HG02798 (cell line): ENCODE data around the gene MACROD2.
"Not testable (repeated sequence)": the region's sequence is repeated elsewhere in the genome, so short reads cannot be mapped to it uniquely, and the experiment has no call there.

Experiments used
- ATAC-seq: cut with Tn5 transposase; IDR thresholded peaks from one replicate; pipeline ENCODE4 v1.9.1; 2021; ENCODE audit warnings: mild to moderate bottlenecking; ENCODE audit not compliant: unreplicated experiment, poor library complexity

The MACROD2 gene

GRCh38 chr20:13995086-13995665 is at the start of gene MACROD2:
Gene MACROD2 (plus strand): TSS chr20:13995516.
- ATAC-seq, result no peak

GRCh38 chr20:13947719-13948118 is 47.6 kb upstream of the MACROD2 start:
- ATAC-seq, result no peak

- ATAC-seq, result no peak
Observed at GRCh38 chr20:13953227-13953626, 42.1 kb upstream of the MACROD2 start.

- no peak for ATAC-seq
Observed at GRCh38 chr20:13960119-13960518, 35.2 kb upstream of the MACROD2 start.

- ATAC-seq, result no peak
Observed at GRCh38 chr20:13960525-13960924, 34.8 kb upstream of the MACROD2 start.

GRCh38 chr20:13984211-13984610 is 11.1 kb upstream of the MACROD2 start:
- ATAC-seq, result no peak

GRCh38 chr20:13990465-13990864 is 4.9 kb upstream of the MACROD2 start, which contains the start of gene SEL1L2:
Gene SEL1L2 (minus strand): TSS chr20:13990614. CDS start chr20:13990534, 80 bp downstream.
- ATAC-seq, result no peak

- ATAC-seq, result no peak
Observed at GRCh38 chr20:13991311-13991710, 4.0 kb upstream of the MACROD2 start.

GRCh38 chr20:13991955-13992354 is 3.4 kb upstream of the MACROD2 start:
- ATAC-seq, result not testable (repeated sequence)

- ATAC-seq, result no peak
Observed at GRCh38 chr20:13995841-13996240, 525 bp downstream of the MACROD2 start.

- ATAC-seq, result no peak
Observed at GRCh38 chr20:13996265-13996664, 949 bp downstream of the MACROD2 start.

GRCh38 chr20:14000917-14001316 is 5.6 kb downstream of the MACROD2 start:
- no peak for ATAC-seq

GRCh38 chr20:14005996-14006395 is 10.7 kb downstream of the MACROD2 start:
- ATAC-seq, result no peak

- no peak for ATAC-seq
Observed at GRCh38 chr20:14009208-14009607, 13.9 kb downstream of the MACROD2 start.

GRCh38 chr20:14012671-14013070 is 17.4 kb downstream of the MACROD2 start:
- ATAC-seq, result no peak

GRCh38 chr20:14030991-14031390 is 35.7 kb downstream of the MACROD2 start:
- ATAC-seq, result no peak

- no peak for ATAC-seq
Observed at GRCh38 chr20:14033310-14033709, 38.0 kb downstream of the MACROD2 start.

- ATAC-seq, result no peak
Observed at GRCh38 chr20:14036567-14036966, 41.3 kb downstream of the MACROD2 start.

- not testable (repeated sequence) for ATAC-seq
Observed at GRCh38 chr20:14044712-14045276, 49.5 kb downstream of the MACROD2 start.

- no peak for ATAC-seq
Observed at GRCh38 chr20:14046534-14046933, 51.2 kb downstream of the MACROD2 start.

- peak; percentile 83 for ATAC-seq
Observed at GRCh38 chr20:14049111-14049510, 53.8 kb downstream of the MACROD2 start.

GRCh38 chr20:14051454-14051853 is 56.1 kb downstream of the MACROD2 start:
- no peak for ATAC-seq
